CD4-positive, alpha-beta T cell treated with Interleukin-6 for 4 hours (primary cell): ENCODE results near the gene SLC52A1.

Source experiments
- DNase-seq: peaks from one replicate; pipeline ENCODE4 v3.0.0-alpha.2; 2020; ENCODE audit warnings: mixed read lengths

Gene SLC52A1

GRCh38 chr17:4986951-4987766 lies 48.1 kb downstream of the SLC52A1 start, which contains the start of gene CAMTA2:
TSS of gene CAMTA2 (minus strand) at chr17:4987675. CDS start at chr17:4986222, 1,453 bp downstream.
- DNase-seq = peak; percentile 92

GRCh38 chr17:4986403-4986802 lies 48.8 kb downstream of the SLC52A1 start:
- DNase-seq = no peak
